GM19240 (cell line): Measurements from ENCODE around the gene MAP4.
"Not testable (repeated sequence)": the region's sequence is repeated elsewhere in the genome, so short reads cannot be mapped to it uniquely, and the experiment has no call there.

ENCODE experiments used
- DNase-seq: peaks from one replicate; pipeline ENCODE4 v3.0.0; 2011; ENCODE audit warnings: low spot score; ENCODE audit not compliant: insufficient read length

Gene MAP4

GRCh38 chr3:47846186-47846879 is 169.9 kb downstream of the MAP4 start:
- DNase-seq, result no peak

- DNase-seq, result no peak
Observed at GRCh38 chr3:47841786-47842349, 174.3 kb downstream of the MAP4 start.

GRCh38 chr3:47838503-47838902 is 177.7 kb downstream of the MAP4 start:
- no peak for DNase-seq

- DNase-seq, result no peak
Observed at GRCh38 chr3:47836986-47837385, 179.2 kb downstream of the MAP4 start.

GRCh38 chr3:47829482-47829881 is 186.7 kb downstream of the MAP4 start:
- DNase-seq, result not testable (repeated sequence)

GRCh38 chr3:47825590-47825989 is 190.6 kb downstream of the MAP4 start:
- DNase-seq, result no peak

GRCh38 chr3:47824541-47825473 is 191.4 kb downstream of the MAP4 start:
- peak; percentile 93 for DNase-seq

GRCh38 chr3:47817609-47818008 is 198.6 kb downstream of the MAP4 start:
- no peak for DNase-seq

- no peak for DNase-seq
Observed at GRCh38 chr3:47813551-47814177, 202.6 kb downstream of the MAP4 start.

- DNase-seq, result no peak
Observed at GRCh38 chr3:47804577-47804976, 211.6 kb downstream of the MAP4 start.

- DNase-seq, result no peak
Observed at GRCh38 chr3:47803480-47804025, 212.7 kb downstream of the MAP4 start.

GRCh38 chr3:47802734-47803479 is 213.3 kb downstream of the MAP4 start, which contains the start of gene DHX30:
TSS of gene DHX30 (plus strand) at chr3:47803138. CDS start at chr3:47810684, 7,546 bp downstream.
- peak; percentile 88 for DNase-seq
